Effector memory CD4-positive, alpha-beta T cell (primary cell): Measurements from ENCODE around the gene NCOA7.

ENCODE experiments used
- DNase-seq, 3 donors: peaks; one replicate each; pipeline ENCODE4 v3.0.0-alpha.2; 2020
- H3K27ac ChIP-seq: 2 replicates; pipeline ENCODE4 v1.7.0; 2013; ENCODE audit warnings: mild to moderate bottlenecking, low read length, moderate library complexity; ENCODE audit not compliant: insufficient read depth, poor library complexity, severe bottlenecking
- H3K27me3 ChIP-seq: replicated peaks from 2 replicates; pipeline ENCODE4 v1.7.0; 2013; ENCODE audit warnings: mild to moderate bottlenecking, low read length; ENCODE audit not compliant: insufficient read depth, control insufficient read depth, poor library complexity, severe bottlenecking
- H3K36me3 ChIP-seq: 2 replicates; pipeline ENCODE4 v1.7.0; 2013; ENCODE audit warnings: mild to moderate bottlenecking, low read length, moderate library complexity; ENCODE audit not compliant: control insufficient read depth, insufficient read depth
- H3K4me1 ChIP-seq: 2 replicates; pipeline ENCODE4 v1.7.0; 2013; ENCODE audit warnings: low read length, mild to moderate bottlenecking; ENCODE audit not compliant: control insufficient read depth, insufficient read depth, poor library complexity, severe bottlenecking
- H3K4me3 ChIP-seq: 2 replicates; pipeline ENCODE4 v1.7.0; 2013; ENCODE audit warnings: low read length, low read depth, mild to moderate bottlenecking; ENCODE audit not compliant: insufficient read depth, poor library complexity, severe bottlenecking
- H3K9me3 ChIP-seq: 2 replicates; pipeline ENCODE4 v1.7.0; 2013; ENCODE audit warnings: mild to moderate bottlenecking, low read length, moderate library complexity; ENCODE audit not compliant: control insufficient read depth

The NCOA7 gene

GRCh38 chr6:125913864-125914351, 123.1 kb downstream of the NCOA7 start:
- peaks cover 8% of the 10 kb centered on the region for H3K4me1 ChIP-seq
- peaks cover 19% of the 10 kb centered on the region for H3K36me3 ChIP-seq
- no peak for DNase-seq
- H3K27ac ChIP-seq = no peak overlapping the region
- no peaks in the 10 kb centered on the region for H3K27me3 ChIP-seq
- H3K9me3 ChIP-seq = no peaks in the 10 kb centered on the region
- H3K4me3 ChIP-seq = no peak overlapping the region

GRCh38 chr6:125918230-125918629, 127.5 kb downstream of the NCOA7 start:
- Histone ChIP-seq H3K4me3 (no peak overlapping the region), H3K4me1 (peaks cover 14% of the 10 kb centered on the region), H3K36me3 (peaks cover 41% of the 10 kb centered on the region), H3K9me3 (no peaks in the 10 kb centered on the region), H3K27me3 (no peaks in the 10 kb centered on the region), H3K27ac (peak overlapping the region; percentile 42)
- DNase-seq = no peak

DNA sequence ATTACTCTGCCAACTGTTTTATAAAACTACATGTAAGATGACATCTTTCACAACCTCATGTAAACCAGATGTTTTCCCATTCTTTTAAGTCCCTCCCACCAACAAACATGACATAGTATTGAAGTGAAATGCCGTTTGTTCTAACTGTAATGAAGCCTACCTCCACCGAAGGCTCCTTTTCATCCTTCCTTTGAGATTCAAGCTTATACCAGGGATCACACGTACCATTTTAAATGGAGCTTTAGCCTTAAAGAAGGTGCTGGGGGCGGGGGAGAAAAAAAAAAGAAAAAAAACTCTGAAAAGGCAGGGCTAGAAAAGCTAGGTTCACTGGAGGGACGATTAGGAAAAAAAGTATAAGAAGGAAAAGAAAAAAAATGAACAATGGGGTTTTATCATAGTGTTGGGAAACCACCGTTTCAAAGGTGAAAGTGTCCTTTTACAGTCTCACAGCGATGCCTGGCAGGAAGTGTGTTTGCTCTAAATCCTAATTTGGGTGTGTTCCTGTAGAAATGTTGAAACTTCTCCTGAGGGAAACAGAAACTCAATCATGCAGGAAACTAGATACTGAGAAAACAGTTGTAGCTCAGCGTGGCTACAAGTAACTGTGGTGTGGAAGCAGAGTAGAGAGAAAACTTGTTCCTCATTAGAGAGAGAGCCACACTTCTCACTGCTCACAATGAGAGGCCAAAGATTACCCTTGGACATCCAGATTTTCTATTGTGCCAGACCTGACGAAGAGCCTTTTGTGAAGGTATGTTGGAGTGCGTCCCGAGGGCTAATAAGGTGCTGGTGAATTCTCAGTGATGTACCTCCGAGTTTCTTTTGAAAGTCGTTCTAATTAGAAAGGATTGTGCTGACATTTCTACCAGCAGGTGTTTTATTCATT, 128.2 kb downstream of the NCOA7 start:
- peak; percentile 21 to 35 (median 27) for DNase-seq

DNA sequence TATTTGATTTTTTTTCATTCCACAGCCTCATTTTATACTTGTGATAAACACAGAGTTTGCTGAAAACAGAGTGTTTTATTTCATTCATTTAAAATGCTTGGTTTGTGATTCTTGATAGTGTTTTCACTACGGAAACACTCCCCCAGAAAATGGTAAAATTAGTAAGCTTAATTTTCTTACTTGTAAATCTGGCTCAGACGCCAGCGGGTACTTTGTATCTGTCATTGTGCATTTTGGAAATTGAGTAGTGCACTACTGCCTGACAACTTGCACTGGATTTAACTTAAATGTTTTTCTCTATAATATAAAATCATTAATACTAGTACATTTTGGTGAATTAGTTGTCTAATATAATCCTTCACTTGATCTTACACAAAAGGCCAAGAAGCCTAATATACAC, 128.9 kb downstream of the NCOA7 start:
- H3K36me3 ChIP-seq = peaks cover 54% of the 10 kb centered on the region

More for the DNA sequence above, 128.2 kb downstream of the NCOA7 start:
- H3K9me3 ChIP-seq = no peaks in the 10 kb centered on the region
- H3K27ac ChIP-seq = peak overlapping the region; percentile 42
- H3K36me3 ChIP-seq = peaks cover 48% of the 10 kb centered on the region
- no peaks in the 10 kb centered on the region for H3K27me3 ChIP-seq
- no peak overlapping the region for H3K4me3 ChIP-seq
- peaks cover 14% of the 10 kb centered on the region for H3K4me1 ChIP-seq

DNA sequence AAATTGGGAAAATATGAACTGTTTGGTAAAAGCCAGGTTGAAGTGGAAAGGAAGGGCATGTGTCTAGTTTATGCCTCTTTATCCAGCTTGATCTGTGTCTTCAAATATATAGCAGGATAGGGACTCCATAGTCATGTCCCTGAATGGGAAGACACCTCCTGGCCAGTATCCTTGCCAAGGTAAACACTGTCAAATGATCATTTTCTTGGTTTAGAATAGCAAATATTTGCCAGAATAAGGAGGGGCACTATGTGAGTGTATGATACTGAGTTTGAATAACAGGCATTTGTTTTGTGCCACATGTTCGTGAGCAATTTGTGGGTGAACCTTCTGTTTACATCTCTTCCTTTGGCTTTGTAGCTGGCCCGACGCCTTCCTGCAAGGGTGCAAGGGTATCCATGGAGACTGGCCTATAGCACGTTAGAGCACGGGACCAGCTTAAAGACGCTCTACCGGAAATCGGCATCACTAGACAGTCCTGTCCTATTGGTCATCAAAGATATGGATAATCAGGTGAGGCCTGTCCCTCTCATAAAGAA, 131.6 kb downstream of the NCOA7 start:
- peaks cover 14% of the 10 kb centered on the region for H3K4me1 ChIP-seq
- DNase-seq = no peak
- peaks cover 49% of the 10 kb centered on the region for H3K36me3 ChIP-seq
- no peak overlapping the region for H3K4me3 ChIP-seq
- no peaks in the 10 kb centered on the region for H3K9me3 ChIP-seq
- H3K27ac ChIP-seq = no peak overlapping the region
- no peaks in the 10 kb centered on the region for H3K27me3 ChIP-seq

More for the DNA sequence above, 128.9 kb downstream of the NCOA7 start:
- no peak overlapping the region for H3K4me3 ChIP-seq
- peaks cover 14% of the 10 kb centered on the region for H3K4me1 ChIP-seq
- peak overlapping the region; percentile 42 for H3K27ac ChIP-seq
- no peaks in the 10 kb centered on the region for H3K27me3 ChIP-seq
- no peaks in the 10 kb centered on the region for H3K9me3 ChIP-seq
- DNase-seq = no peak

DNA sequence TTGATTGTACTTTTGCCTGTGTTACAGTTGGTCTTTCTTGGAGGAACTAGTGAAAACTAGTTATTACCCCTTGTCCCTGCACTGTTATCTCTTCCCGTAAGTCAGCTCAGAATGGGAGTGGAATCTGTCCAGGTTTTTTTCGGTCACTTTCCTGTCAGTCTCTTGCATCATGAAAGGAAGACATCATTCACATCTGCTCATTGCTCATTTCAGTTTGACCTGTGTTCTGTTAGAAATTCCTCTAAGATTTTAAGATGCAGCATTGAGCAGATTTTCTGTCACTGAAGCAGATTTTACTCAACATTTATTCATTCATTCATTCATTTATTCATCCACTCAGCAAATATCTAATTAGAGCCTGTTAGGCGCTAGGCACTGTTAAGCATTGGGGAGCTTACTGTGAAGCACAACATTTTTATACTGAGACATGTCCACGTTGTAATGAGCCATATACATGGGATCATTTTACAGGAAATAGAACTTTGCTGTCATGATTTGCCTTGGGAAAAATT, 132.7 kb downstream of the NCOA7 start:
- Histone ChIP-seq H3K36me3 (peaks cover 59% of the 10 kb centered on the region), H3K27ac (no peak overlapping the region), H3K4me3 (no peak overlapping the region), H3K9me3 (no peaks in the 10 kb centered on the region), H3K27me3 (no peaks in the 10 kb centered on the region), H3K4me1 (peaks cover 10% of the 10 kb centered on the region)
- no peak for DNase-seq

- no peak for DNase-seq
- H3K27me3 ChIP-seq = no peaks in the 10 kb centered on the region
- no peak overlapping the region for H3K27ac ChIP-seq
- peaks cover 66% of the 10 kb centered on the region for H3K36me3 ChIP-seq
- peaks cover 4% of the 10 kb centered on the region for H3K4me1 ChIP-seq
- no peak overlapping the region for H3K4me3 ChIP-seq
- no peaks in the 10 kb centered on the region for H3K9me3 ChIP-seq
Measured at GRCh38 chr6:125924169-125924568, 133.4 kb downstream of the NCOA7 start.

GRCh38 chr6:125924697-125925358, 134.1 kb downstream of the NCOA7 start:
- H3K4me3 ChIP-seq = no peak overlapping the region
- H3K9me3 ChIP-seq = no peaks in the 10 kb centered on the region
- H3K4me1 ChIP-seq = no peaks in the 10 kb centered on the region
- peaks cover 66% of the 10 kb centered on the region for H3K36me3 ChIP-seq
- no peak for DNase-seq
- H3K27me3 ChIP-seq = no peaks in the 10 kb centered on the region
- no peak overlapping the region for H3K27ac ChIP-seq

DNA sequence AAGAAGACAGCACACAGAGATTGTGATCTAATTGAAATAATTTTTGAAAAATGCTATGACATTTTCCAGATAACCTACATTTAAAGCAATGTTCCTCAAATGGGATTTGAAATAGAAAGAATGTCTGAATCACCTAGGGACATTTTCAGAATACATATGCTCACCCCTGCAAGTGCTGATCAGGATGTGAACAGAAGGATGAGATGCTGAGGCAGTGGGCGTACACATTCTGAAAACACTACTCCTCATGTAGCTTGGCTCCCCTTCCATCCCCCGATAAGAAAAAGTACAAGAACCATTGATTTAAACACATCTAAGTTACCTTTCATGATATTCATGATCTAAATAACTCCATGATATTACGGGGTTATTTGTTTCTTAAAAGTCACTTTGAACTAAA, 136.0 kb downstream of the NCOA7 start:
- no peaks in the 10 kb centered on the region for H3K9me3 ChIP-seq
- no peak for DNase-seq
- no peaks in the 10 kb centered on the region for H3K4me1 ChIP-seq
- H3K27ac ChIP-seq = no peak overlapping the region
- H3K36me3 ChIP-seq = peaks cover 55% of the 10 kb centered on the region
- no peaks in the 10 kb centered on the region for H3K27me3 ChIP-seq
- no peak overlapping the region for H3K4me3 ChIP-seq
